Measurements from ENCODE around the gene CACNA1B. TPM values are rescaled to one million over a fixed set of nuclear protein-coding genes. Genes with fewer than 3 reads are reported as not detected.

Gene CACNA1B
- polyA plus RNA-seq, 1 donor from 2014 or later = not detected

- H3K4me3 Mint-ChIP-seq = no peak overlapping the region
- peaks cover 9% of the 10 kb centered on the region for H3K27me3 Mint-ChIP-seq
- no peaks in the 10 kb centered on the region for H3K9me3 Mint-ChIP-seq
Measured at GRCh38 chr9:138049779-138050471, 172.3 kb downstream of the CACNA1B start.

GRCh38 chr9:138050472-138051330 lies 173.1 kb downstream of the CACNA1B start:
- Mint-ChIP-seq H3K4me1 (peaks cover 0 to 5% (median 0%) of the 10 kb centered on the region in 3 donors), H3K9me3 (no peaks in the 10 kb centered on the region), H3K27me3 (peaks cover 7% of the 10 kb centered on the region), H3K4me3 (no peak overlapping the region), H3K36me3 (peaks cover 1% of the 10 kb centered on the region), H3K27ac (no peak overlapping the region)

More at GRCh38 chr9:138049779-138050471, 172.3 kb downstream of the CACNA1B start:
- H3K36me3 Mint-ChIP-seq = peaks cover 1% of the 10 kb centered on the region
- H3K4me1 Mint-ChIP-seq = peaks cover 0 to 5% (median 0%) of the 10 kb centered on the region in 3 donors
- no peak overlapping the region for H3K27ac Mint-ChIP-seq

GRCh38 chr9:138051586-138052321 lies 174.2 kb downstream of the CACNA1B start:
- peaks cover 0 to 5% (median 0%) of the 10 kb centered on the region in 3 donors for H3K4me1 Mint-ChIP-seq
- peaks cover 7% of the 10 kb centered on the region for H3K27me3 Mint-ChIP-seq
- no peak overlapping the region for H3K27ac Mint-ChIP-seq
- no peak overlapping the region for H3K4me3 Mint-ChIP-seq
- H3K9me3 Mint-ChIP-seq = no peaks in the 10 kb centered on the region
- peaks cover 1% of the 10 kb centered on the region for H3K36me3 Mint-ChIP-seq

- Mint-ChIP-seq H3K36me3 (peaks cover 1% of the 10 kb centered on the region), H3K9me3 (no peaks in the 10 kb centered on the region), H3K27ac (no peak overlapping the region)
Measured at GRCh38 chr9:138052322-138052615, 174.7 kb downstream of the CACNA1B start.

GRCh38 chr9:138052635-138053320 lies 175.2 kb downstream of the CACNA1B start:
- Mint-ChIP-seq H3K4me1 (peaks cover 0 to 4% (median 0%) of the 10 kb centered on the region in 3 donors), H3K9me3 (no peaks in the 10 kb centered on the region), H3K27ac (no peak overlapping the region), H3K27me3 (peaks cover 3% of the 10 kb centered on the region), H3K4me3 (no peak overlapping the region), H3K36me3 (peaks cover 1% of the 10 kb centered on the region)

More at GRCh38 chr9:138052322-138052615, 174.7 kb downstream of the CACNA1B start:
- H3K4me3 Mint-ChIP-seq = no peak overlapping the region
- peaks cover 0 to 5% (median 0%) of the 10 kb centered on the region in 3 donors for H3K4me1 Mint-ChIP-seq
- peaks cover 7% of the 10 kb centered on the region for H3K27me3 Mint-ChIP-seq

- Mint-ChIP-seq H3K36me3 (peaks cover 1% of the 10 kb centered on the region), H3K4me3 (no peak overlapping the region), H3K27me3 (peaks cover 3% of the 10 kb centered on the region), H3K27ac (no peak overlapping the region), H3K9me3 (no peaks in the 10 kb centered on the region), H3K4me1 (peaks cover 0 to 4% (median 0%) of the 10 kb centered on the region in 3 donors)
Measured at GRCh38 chr9:138053321-138053868, 175.8 kb downstream of the CACNA1B start.

- Mint-ChIP-seq H3K27me3 (peaks cover 3% of the 10 kb centered on the region), H3K36me3 (peaks cover 1% of the 10 kb centered on the region), H3K4me3 (no peak overlapping the region), H3K4me1 (peaks cover 0 to 4% (median 0%) of the 10 kb centered on the region in 3 donors), H3K9me3 (no peaks in the 10 kb centered on the region), H3K27ac (no peak overlapping the region)
Measured at GRCh38 chr9:138053996-138054752, 176.6 kb downstream of the CACNA1B start.

GRCh38 chr9:138057726-138058125 lies 180.1 kb downstream of the CACNA1B start:
- Mint-ChIP-seq H3K27me3 (peaks cover 3% of the 10 kb centered on the region), H3K27ac (no peak overlapping the region), H3K4me1 (peaks cover 0 to 2% (median 0%) of the 10 kb centered on the region in 3 donors), H3K4me3 (no peak overlapping the region), H3K9me3 (no peaks in the 10 kb centered on the region), H3K36me3 (no peaks in the 10 kb centered on the region)

GRCh38 chr9:138058181-138058580 lies 180.6 kb downstream of the CACNA1B start:
- Mint-ChIP-seq H3K9me3 (no peaks in the 10 kb centered on the region), H3K4me1 (peaks cover 0 to 4% (median 0%) of the 10 kb centered on the region in 3 donors), H3K4me3 (no peak overlapping the region), H3K27me3 (peaks cover 3% of the 10 kb centered on the region), H3K36me3 (no peaks in the 10 kb centered on the region), H3K27ac (no peak overlapping the region)

- Mint-ChIP-seq H3K4me1 (peaks cover 0 to 4% (median 0%) of the 10 kb centered on the region in 3 donors), H3K4me3 (no peak overlapping the region), H3K27ac (no peak overlapping the region), H3K36me3 (no peaks in the 10 kb centered on the region), H3K27me3 (peaks cover 6% of the 10 kb centered on the region), H3K9me3 (no peaks in the 10 kb centered on the region)
Measured at GRCh38 chr9:138059196-138059595, 181.6 kb downstream of the CACNA1B start.

- Mint-ChIP-seq H3K27ac (no peak overlapping the region), H3K9me3 (no peaks in the 10 kb centered on the region), H3K4me1 (peaks cover 0 to 3% (median 0%) of the 10 kb centered on the region in 3 donors), H3K27me3 (peaks cover 11% of the 10 kb centered on the region), H3K36me3 (no peaks in the 10 kb centered on the region), H3K4me3 (no peak overlapping the region)
Measured at GRCh38 chr9:138060365-138060764, 182.8 kb downstream of the CACNA1B start.

- Mint-ChIP-seq H3K27ac (no peak overlapping the region), H3K4me1 (peaks cover 0 to 3% (median 0%) of the 10 kb centered on the region in 3 donors), H3K36me3 (no peaks in the 10 kb centered on the region), H3K27me3 (peaks cover 11% of the 10 kb centered on the region), H3K9me3 (no peaks in the 10 kb centered on the region), H3K4me3 (no peak overlapping the region)
Measured at GRCh38 chr9:138060881-138061280, 183.3 kb downstream of the CACNA1B start.

- no peaks in the 10 kb centered on the region for H3K9me3 Mint-ChIP-seq
- H3K27ac Mint-ChIP-seq = no peak overlapping the region
- no peak overlapping the region for H3K4me3 Mint-ChIP-seq
- peaks cover 0 to 3% (median 0%) of the 10 kb centered on the region in 3 donors for H3K4me1 Mint-ChIP-seq
- H3K27me3 Mint-ChIP-seq = peaks cover 11% of the 10 kb centered on the region
- no peaks in the 10 kb centered on the region for H3K36me3 Mint-ChIP-seq
Measured at GRCh38 chr9:138061631-138062030, 184.0 kb downstream of the CACNA1B start.

- H3K36me3 Mint-ChIP-seq = no peaks in the 10 kb centered on the region
Measured at GRCh38 chr9:138062196-138062595, 184.6 kb downstream of the CACNA1B start.

More at GRCh38 chr9:138062196-138062595, 184.6 kb downstream of the CACNA1B start:
- H3K9me3 Mint-ChIP-seq = no peaks in the 10 kb centered on the region
- peaks cover 11% of the 10 kb centered on the region for H3K27me3 Mint-ChIP-seq
- H3K4me3 Mint-ChIP-seq = no peak overlapping the region
- no peak overlapping the region for H3K27ac Mint-ChIP-seq
- peaks cover 0 to 3% (median 0%) of the 10 kb centered on the region in 3 donors for H3K4me1 Mint-ChIP-seq
